H1 (cell line): Measurements from ENCODE around the gene JAKMIP1. TPM values are rescaled to one million over a fixed set of nuclear protein-coding genes. Genes with fewer than 3 reads are reported as not detected.

Experiments used
- CTCF ChIA-PET: fragments of 300-600 bp; sonication (Branson Sonifier 250); formaldehyde crosslinking; loops from one replicate; lab custom pipeline; 2021; ENCODE audit not compliant: partially characterized antibody; lab: Charles Lee
- POLR2A ChIA-PET: fragments of 300-600 bp; sonication (Branson Sonifier 250); formaldehyde crosslinking; loops from one replicate; lab custom pipeline; 2021; ENCODE audit warnings: inconsistent platforms; ENCODE audit not compliant: partially characterized antibody; lab: Charles Lee
- DNase-seq, 2 experiments: peaks; one replicate each; pipeline versions ENCODE4 v3.0.0 to v3.0.0-alpha.2; 2010 to 2022; ENCODE audit warnings: low spot score in 2 of 2, low read depth in 1 of 2, mixed read lengths in 1 of 2
- FAIRE-seq: peaks from 2 replicates; lab custom pipeline; 2011; peaks lifted over from hg19 to GRCh38; lab: Jason Lieb, UNC
- H2AFZ ChIP-seq: 2 replicates; pipeline ENCODE4 v1.8.1; 2012; ENCODE audit warnings: low read length, inconsistent platforms
- H2AK5ac ChIP-seq: 2 replicates; pipeline ENCODE4 v1.6.1; 2013; ENCODE audit warnings: low read depth, low read length
- H2BK120ac ChIP-seq: replicated peaks from 2 replicates; pipeline ENCODE3; 2013; ENCODE audit warnings: low read depth, low read length, inconsistent platforms
- H2BK12ac ChIP-seq: 2 replicates; pipeline ENCODE4 v1.6.1; 2013; ENCODE audit warnings: low read depth, low read length
- H2BK15ac ChIP-seq: 2 replicates; pipeline ENCODE4 v1.6.1; 2013; ENCODE audit warnings: low read length
- H2BK20ac ChIP-seq: 2 replicates; pipeline ENCODE4 v1.6.1; 2013; ENCODE audit warnings: low read length
- H2BK5ac ChIP-seq: 2 replicates; pipeline ENCODE4 v1.6.1; 2013; ENCODE audit warnings: low read depth, low read length
- H3K14ac ChIP-seq: 2 replicates; pipeline ENCODE4 v1.6.1; 2013; ENCODE audit warnings: inconsistent platforms; ENCODE audit not compliant: insufficient read length
- H3K18ac ChIP-seq: 2 replicates; pipeline ENCODE4 v1.6.1; 2013; ENCODE audit warnings: low read length; ENCODE audit errors: extremely low read depth
- H3K23ac ChIP-seq: 2 replicates; pipeline ENCODE4 v1.6.1; 2013; ENCODE audit warnings: inconsistent platforms; ENCODE audit not compliant: insufficient read length
- H3K23me2 ChIP-seq: 2 replicates; pipeline ENCODE4 v1.6.1; 2013; ENCODE audit warnings: low read depth, low read length
- H3K27ac ChIP-seq: 2 replicates; pipeline ENCODE4 v1.6.1; 2011; ENCODE audit warnings: low read depth, low read length, inconsistent platforms
- H3K27me3 ChIP-seq, 4 experiments: replicated peaks in 1 of 4; 1 replicate in 1 of 4; 2 replicates in 3 of 4; pipeline versions ENCODE4 v1.6.1 to v1.8.1; 2011 to 2013; ENCODE audit warnings: low read length in 3 of 4, mild to moderate bottlenecking in 3 of 4, inconsistent platforms in 2 of 4, mixed read lengths in 2 of 4, moderate library complexity in 1 of 4; ENCODE audit not compliant: control insufficient read depth in 3 of 4, insufficient read depth in 3 of 4; ENCODE audit errors: extremely low read depth in 1 of 4
- H3K36me3 ChIP-seq, 4 experiments: 2 replicates each; pipeline versions ENCODE4 v1.6.1 to v1.8.1; 2011 to 2013; ENCODE audit warnings: mild to moderate bottlenecking in 4 of 4, low read length in 3 of 4, moderate library complexity in 2 of 4, control low read depth in 1 of 4, inconsistent platforms in 1 of 4; ENCODE audit not compliant: insufficient read depth in 4 of 4, control insufficient read depth in 2 of 4
- H3K4ac ChIP-seq: replicated peaks from 2 replicates; pipeline ENCODE3; 2013; ENCODE audit warnings: low read length, low read depth, mixed read lengths, inconsistent platforms; ENCODE audit not compliant: insufficient read length
- H3K4me1 ChIP-seq, 4 experiments: replicated peaks in 1 of 4; 1 replicate in 1 of 4; 2 replicates in 3 of 4; pipeline versions ENCODE4 v1.6.1 to v1.8.1; 2011 to 2013; ENCODE audit warnings: low read length in 3 of 4, inconsistent platforms in 2 of 4, mixed read lengths in 1 of 4; ENCODE audit not compliant: insufficient read depth in 4 of 4, control insufficient read depth in 3 of 4
- H3K4me2 ChIP-seq, 2 experiments: 2 replicates each; pipeline versions ENCODE4 v1.6.1 to v1.8.1; 2011 to 2013; ENCODE audit warnings: low read depth in 2 of 2, low read length in 2 of 2, control low read depth in 1 of 2, inconsistent platforms in 1 of 2, mild to moderate bottlenecking in 1 of 2; ENCODE audit not compliant: insufficient read depth in 1 of 2
- H3K4me3 ChIP-seq, 4 experiments: fragments of 200-600, 300-600 bp in 1 of 4; sonication (generic), shearing (Covaris generic), sonication (Bioruptor Twin) in 1 of 4; 2 replicates each; pipeline versions ENCODE4 v1.5.1 to v1.8.1; 2011 to 2016; ENCODE audit warnings: low read length in 4 of 4, low read depth in 3 of 4, control low read depth in 2 of 4, inconsistent platforms in 2 of 4, mild to moderate bottlenecking in 2 of 4, mixed read lengths in 1 of 4, moderate library complexity in 1 of 4; ENCODE audit not compliant: insufficient read depth in 2 of 4; ENCODE audit errors: extremely low read depth in 1 of 4
- H3K56ac ChIP-seq: replicated peaks from 2 replicates; pipeline ENCODE3; 2013; ENCODE audit warnings: low read depth, mild to moderate bottlenecking, mixed read lengths, low read length, inconsistent platforms; ENCODE audit not compliant: insufficient read length
- H3K79me1 ChIP-seq: 2 replicates; pipeline ENCODE4 v1.6.1; 2013; ENCODE audit warnings: low read depth, low read length, control low read depth
- H3K79me2 ChIP-seq, 2 experiments: 2 replicates each; pipeline versions ENCODE4 v1.6.1 to v1.8.1; 2012 to 2013; ENCODE audit warnings: low read length in 2 of 2, mild to moderate bottlenecking in 2 of 2, inconsistent platforms in 1 of 2; ENCODE audit not compliant: insufficient read depth in 2 of 2, control insufficient read depth in 1 of 2
- H3K9ac ChIP-seq, 4 experiments: replicated peaks in 1 of 4; 1 replicate in 1 of 4; 2 replicates in 3 of 4; pipeline versions ENCODE4 v1.6.1 to v1.8.1; 2011 to 2013; ENCODE audit warnings: low read depth in 3 of 4, low read length in 3 of 4, control low read depth in 2 of 4, mild to moderate bottlenecking in 2 of 4, moderate library complexity in 2 of 4, inconsistent platforms in 1 of 4; ENCODE audit errors: extremely low read depth in 1 of 4
- H3K9me3 ChIP-seq, 2 experiments: 2 replicates each; pipeline versions ENCODE4 v1.6.1 to v1.8.1; 2012 to 2013; ENCODE audit warnings: mild to moderate bottlenecking in 2 of 2, moderate library complexity in 2 of 2, control low read depth in 1 of 2, inconsistent platforms in 1 of 2, low read depth in 1 of 2, low read length in 1 of 2, mixed read lengths in 1 of 2; ENCODE audit not compliant: insufficient read depth in 2 of 2
- H4K20me1 ChIP-seq, 2 experiments: replicated peaks in 1 of 2; 2 replicates each; pipeline versions ENCODE3 to v1.8.1; 2011 to 2013; ENCODE audit warnings: inconsistent platforms in 2 of 2, low read length in 2 of 2, mild to moderate bottlenecking in 1 of 2; ENCODE audit not compliant: insufficient read depth in 2 of 2, control insufficient read depth in 1 of 2
- H4K5ac ChIP-seq: 2 replicates; pipeline ENCODE4 v1.6.1; 2013; ENCODE audit warnings: low read length, low read depth, mixed read lengths, inconsistent platforms; ENCODE audit not compliant: insufficient read length
- H4K8ac ChIP-seq: 2 replicates; pipeline ENCODE4 v1.8.0; 2013; ENCODE audit warnings: mild to moderate bottlenecking, moderate library complexity, low read length, inconsistent platforms; ENCODE audit not compliant: insufficient read depth; ENCODE audit errors: extremely low read depth
- H4K91ac ChIP-seq: replicated peaks from 2 replicates; pipeline ENCODE3; 2013; ENCODE audit warnings: low read length, mixed read lengths, inconsistent platforms; ENCODE audit not compliant: insufficient read length
- CBX8 ChIP-seq: fragments of 300-800, 300-1000 bp; sonication (generic); IDR thresholded peaks from 2 replicates; pipeline ENCODE4 v1.7.1; 2016; ENCODE audit warnings: low read depth, low read length, borderline replicate concordance
- CHD2 ChIP-seq: IDR thresholded peaks from 2 replicates; pipeline ENCODE4 v1.6.1; 2012; ENCODE audit warnings: low read length, improper control_type of control experiment
- CREB1 ChIP-seq: IDR thresholded peaks from 2 replicates; pipeline ENCODE4 v1.6.1; 2012; ENCODE audit warnings: inconsistent platforms
- CTBP2 ChIP-seq: IDR thresholded peaks from 2 replicates; pipeline ENCODE4 v1.7.0; 2011; ENCODE audit warnings: borderline replicate concordance, mild to moderate bottlenecking, moderate library complexity, mixed read lengths, low read length; ENCODE audit not compliant: insufficient read depth, insufficient read length
- EP300 ChIP-seq, 2 experiments: IDR thresholded peaks; 1 replicate in 1 of 2; 2 replicates in 1 of 2; pipeline ENCODE4 v1.6.1; 2011 to 2012; ENCODE audit warnings: low read depth in 2 of 2, low read length in 2 of 2, mild to moderate bottlenecking in 2 of 2, borderline replicate concordance in 1 of 2, inconsistent platforms in 1 of 2, moderate library complexity in 1 of 2
- FOSL1 ChIP-seq: IDR thresholded peaks from 2 replicates; pipeline ENCODE4 v1.6.1; 2011; ENCODE audit warnings: mild to moderate bottlenecking, low read depth, low read length, moderate library complexity; ENCODE audit not compliant: insufficient read depth
- HDAC6 ChIP-seq: IDR thresholded peaks from one replicate; pipeline ENCODE4 v1.7.1; 2012; ENCODE audit warnings: low read depth, mild to moderate bottlenecking, inconsistent platforms, low read length, moderate library complexity
- KDM4A ChIP-seq: IDR thresholded peaks from one replicate; pipeline ENCODE4 v1.7.1; 2012; ENCODE audit warnings: low read depth, mild to moderate bottlenecking, moderate library complexity, low read length, inconsistent platforms; ENCODE audit not compliant: severe bottlenecking
- MAFK ChIP-seq: IDR thresholded peaks from 2 replicates; pipeline ENCODE4 v1.6.1; 2012; ENCODE audit warnings: low read depth, mild to moderate bottlenecking, improper control_type of control experiment, low read length
- POLR2A ChIP-seq, 2 experiments: IDR thresholded peaks; 1 replicate in 1 of 2; 2 replicates in 1 of 2; pipeline ENCODE4 v1.6.1; 2011; ENCODE audit warnings: low read depth in 2 of 2, low read length in 2 of 2, mild to moderate bottlenecking in 2 of 2; ENCODE audit errors: control extremely low read depth in 1 of 2
- RNF2 ChIP-seq: fragments of 200-900, 300-1000 bp; sonication (generic); IDR thresholded peaks from 2 replicates; pipeline ENCODE4 v1.7.1; 2016; ENCODE audit warnings: borderline replicate concordance, low read depth, mild to moderate bottlenecking, antibody characterized with exemption, low read length; ENCODE audit not compliant: poor library complexity, severe bottlenecking; ENCODE audit errors: missing control alignments
- SIN3A ChIP-seq, 2 experiments: IDR thresholded peaks in 1 of 2; conservative IDR thresholded peaks in 1 of 2; 2 replicates each; pipeline ENCODE4 v1.6.1; 2011 to 2012; ENCODE audit warnings: low read length in 2 of 2, improper control_type of control experiment in 1 of 2, low read depth in 1 of 2, mild to moderate bottlenecking in 1 of 2
- SP4 ChIP-seq: IDR thresholded peaks from 2 replicates; pipeline ENCODE4 v1.6.1; 2012; ENCODE audit warnings: low read length, inconsistent platforms
- TAF1 ChIP-seq: IDR thresholded peaks from 2 replicates; pipeline ENCODE4 v1.6.1; 2011; ENCODE audit warnings: mild to moderate bottlenecking, low read depth, low read length
- TAF7 ChIP-seq: optimal IDR thresholded peaks from 2 replicates; pipeline ENCODE3; 2011; ENCODE audit warnings: low read depth, mild to moderate bottlenecking, inconsistent platforms, low read length, moderate library complexity, borderline replicate concordance
- WGBS, 2 experiments: shearing (Covaris generic) in 1 of 2; methylation state at CpG; one replicate each; pipeline versions ENCODE4 v1.1.6 to v1.1.7; 2013 to 2015; ENCODE audit warnings: low lambda C conversion rate in 2 of 2, mixed read lengths in 2 of 2, inconsistent platforms in 1 of 2, low coverage in 1 of 2, missing lambda C conversion rate in 1 of 2; ENCODE audit not compliant: insufficient replicate concordance in 2 of 2, insufficient coverage in 1 of 2, insufficient read length in 1 of 2; ENCODE audit errors: extremely low coverage in 1 of 2, missing lambda C conversion rate in 1 of 2; 5-methylcytosine and 5-hydroxymethylcytosine counted together
- polyA plus RNA-seq, 7 experiments: library from polyadenylated mRNA; depleted of rRNA in 3 of 7; stranded (reverse) in 5 of 7; unstranded in 2 of 7; fragments of >200 nt in 5 of 7; fragments of 200-250 nt in 2 of 7; gene quantifications; 1 replicate in 5 of 7; 2 replicates in 1 of 7; 4 replicates in 1 of 7; pipeline versions ENCODE4 v1.2.1 to v1.2.3, GENCODE V29; 2011 to 2013; ENCODE audit warnings: missing spikeins in 2 of 7, mixed read lengths in 2 of 7
- total RNA-seq: library from RNA; stranded (reverse); fragmentation: NEBNext Ultra II Directional; extraction: Animal tissue kit (Norgen Biotek cat#: 25700); gene quantifications from 2 replicates; pipeline ENCODE4 v1.2.1, GENCODE V29; 2021

The JAKMIP1 gene
- total and polyA plus RNA-seq, 2 of the 8 experiments (the other 6 are each of a cell fraction or from before 2014, with no cell fraction given), result 2.5 to 4.4 TPM

- H3K18ac ChIP-seq, result no peak overlapping the region
- no peaks in the 10 kb centered on the region for H3K9me3 ChIP-seq
- H3K14ac ChIP-seq, result no peak overlapping the region
- no peaks in the 10 kb centered on the region for H3K36me3 ChIP-seq
- H2BK5ac ChIP-seq, result no peak overlapping the region
- FAIRE-seq (no peak), DNase-seq (no peak)
- no peak overlapping the region for H3K56ac ChIP-seq
- no peak overlapping the region for H2BK12ac ChIP-seq
- H3K4me2 ChIP-seq, result no peak overlapping the region
- H3K23ac ChIP-seq, result no peak overlapping the region
- H4K20me1 ChIP-seq, result no peaks in the 10 kb centered on the region
- no peak overlapping the region for H3K27ac ChIP-seq
- no peak overlapping the region for H3K9ac ChIP-seq
- H3K23me2 ChIP-seq, result no peaks in the 10 kb centered on the region; the same call in 1 of the 2 replicates
- no peak overlapping the region for H3K4me3 ChIP-seq
- no peak overlapping the region for H2AK5ac ChIP-seq
- CTCF ChIA-PET, result interaction anchor here (1.0 kb wide), 1 partner anchor 186 kb away, joined by 4 read pairs; no protein-coding TSS in a partner anchor
- TF ChIP-seq CTBP2, result no peak
- TF ChIP-seq MAFK, result no peak
- no peak for TF ChIP-seq SIN3A (conservative IDR thresholded peaks at IDR 0.05 in 1 of 2, IDR thresholded peaks at IDR 0.05 in 1 of 2; ENCODE audit: low read depth in 1 of 2, low read length in 2 of 2)
- TF ChIP-seq HDAC6, result no peak
- no peak for TF ChIP-seq FOSL1
- no peak for TF ChIP-seq SP4
- TF ChIP-seq TAF1, result no peak
- no peak for TF ChIP-seq POLR2A (IDR thresholded peaks at IDR 0.05; ENCODE audit: control extremely low read depth in 1 of 2, low read depth in 2 of 2, low read length in 2 of 2)
- no peak for TF ChIP-seq CHD2
- TF ChIP-seq CBX8, result no peak
- TF ChIP-seq CREB1, result no peak
- TF ChIP-seq RNF2, result no peak
- no peak for TF ChIP-seq KDM4A
- TF ChIP-seq EP300 (IDR thresholded peaks at IDR 0.05; ENCODE audit: borderline replicate concordance in 1 of 2, low read depth in 2 of 2, low read length in 2 of 2), result no peak
- TF ChIP-seq TAF7, result no peak
- no peaks in the 10 kb centered on the region for H3K27me3 ChIP-seq
- H4K91ac ChIP-seq, result no peak overlapping the region
- POLR2A ChIA-PET, result no interaction called here
- 64% methylated on average over 2 of the region's 5 CpGs; no CpG with 5 or more reads in 1 of the 2 experiments for WGBS, 2 experiments
- H3K79me1 ChIP-seq, result no peaks in the 10 kb centered on the region
- H2BK15ac ChIP-seq, result no peak overlapping the region
- no peak overlapping the region for H4K5ac ChIP-seq
- no peak overlapping the region for H3K4ac ChIP-seq
- no peak overlapping the region for H2BK120ac ChIP-seq
- no peak overlapping the region for H2AFZ ChIP-seq
- H3K79me2 ChIP-seq, result no peaks in the 10 kb centered on the region
- no peaks in the 10 kb centered on the region for H3K4me1 ChIP-seq
- no peak overlapping the region for H4K8ac ChIP-seq
- H2BK20ac ChIP-seq, result no peak overlapping the region
Observed at GRCh38 chr4:6184169-6184568, 16.2 kb downstream of the JAKMIP1 start.
